GM06990 (cell line): ENCODE measurements around the gene BTLA.
"Not testable (repeated sequence)": the region's sequence is repeated elsewhere in the genome, so short reads cannot be mapped to it uniquely, and the experiment has no call there.

Experiments used
- DNase-seq: peaks from one replicate; pipeline ENCODE4 v3.0.0-alpha.2; 2011; ENCODE audit not compliant: insufficient read length; ENCODE audit errors: extremely low read depth
- H3K27me3 ChIP-seq: replicated peaks from 2 replicates; pipeline ENCODE4 v1.6.0; 2011; ENCODE audit warnings: low read length; ENCODE audit not compliant: control insufficient read depth, insufficient read depth
- H3K36me3 ChIP-seq: 2 replicates; pipeline ENCODE4 v1.5.1; 2011; ENCODE audit warnings: low read length; ENCODE audit not compliant: control insufficient read depth, insufficient read depth
- H3K4me3 ChIP-seq: replicated peaks from 2 replicates; pipeline ENCODE4 v1.5.1; 2011; ENCODE audit warnings: low read depth, mild to moderate bottlenecking, control low read depth, low read length
- CTCF ChIP-seq: IDR thresholded peaks from 2 replicates; pipeline ENCODE4 v1.5.1; 2011; ENCODE audit warnings: low read length, control low read depth, mild to moderate bottlenecking, inconsistent platforms; ENCODE audit not compliant: insufficient read depth, poor library complexity, severe bottlenecking

The BTLA gene

GRCh38 chr3:112498914-112499711, at the start of gene BTLA:
TSS of gene BTLA (minus strand) at chr3:112499472. CDS start at chr3:112499358, 114 bp downstream.
- Histone ChIP-seq H3K4me3 (peak within 1 kb of the TSS; percentile 83), H3K27me3 (no peaks in the 10 kb centered on the region), H3K36me3 (no peaks in the 10 kb centered on the region)
- peak; percentile 57 for DNase-seq
- TF ChIP-seq CTCF = no peak

GRCh38 chr3:112546216-112546759, 47.0 kb upstream of the BTLA start:
- H3K4me3 ChIP-seq = no peak overlapping the region
- no peak for DNase-seq
- no peaks in the 10 kb centered on the region for H3K27me3 ChIP-seq
- no peak for TF ChIP-seq CTCF
- peaks cover 4% of the 10 kb centered on the region for H3K36me3 ChIP-seq

DNA sequence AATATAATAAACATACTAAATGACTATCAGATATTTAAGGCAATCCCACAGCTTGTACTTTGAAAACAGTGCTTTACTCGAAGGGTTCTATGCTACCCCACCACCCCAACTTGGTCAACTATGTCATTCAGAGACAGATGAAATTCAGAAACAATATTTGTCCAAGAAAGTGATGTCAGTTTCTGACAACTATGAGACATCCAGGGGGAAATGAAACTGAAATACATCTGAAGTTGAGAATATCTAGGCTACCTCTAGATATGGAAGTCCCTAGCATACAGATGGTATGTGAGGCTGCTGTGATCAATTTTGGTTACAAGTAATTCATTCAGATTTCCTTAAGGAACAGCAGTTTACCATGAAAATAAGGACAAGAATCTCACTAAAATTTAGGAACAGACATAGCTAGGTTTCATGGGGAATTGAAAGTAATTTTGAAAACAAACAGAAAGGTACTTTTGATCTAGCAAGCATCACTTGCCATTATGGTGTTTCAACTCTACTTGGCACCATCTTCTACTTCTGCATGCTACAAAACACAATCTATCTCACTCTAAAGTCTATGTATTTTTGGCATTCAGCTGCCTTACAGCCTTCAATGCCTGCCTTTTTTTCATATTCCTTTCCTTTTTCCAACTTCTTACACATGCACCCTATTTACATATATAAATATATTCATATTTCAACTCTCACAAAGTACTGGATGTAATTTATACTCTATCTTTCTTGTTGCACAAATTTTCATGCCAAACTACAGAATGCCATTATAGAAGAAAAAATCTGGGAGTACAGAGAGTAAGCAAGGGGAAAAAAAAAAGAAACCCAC, 40.8 kb upstream of the BTLA start:
- H3K4me3 ChIP-seq = no peak overlapping the region
- peaks cover 2% of the 10 kb centered on the region for H3K36me3 ChIP-seq
- peak; percentile 47 for DNase-seq
- no peaks in the 10 kb centered on the region for H3K27me3 ChIP-seq
- no peak for TF ChIP-seq CTCF

DNA sequence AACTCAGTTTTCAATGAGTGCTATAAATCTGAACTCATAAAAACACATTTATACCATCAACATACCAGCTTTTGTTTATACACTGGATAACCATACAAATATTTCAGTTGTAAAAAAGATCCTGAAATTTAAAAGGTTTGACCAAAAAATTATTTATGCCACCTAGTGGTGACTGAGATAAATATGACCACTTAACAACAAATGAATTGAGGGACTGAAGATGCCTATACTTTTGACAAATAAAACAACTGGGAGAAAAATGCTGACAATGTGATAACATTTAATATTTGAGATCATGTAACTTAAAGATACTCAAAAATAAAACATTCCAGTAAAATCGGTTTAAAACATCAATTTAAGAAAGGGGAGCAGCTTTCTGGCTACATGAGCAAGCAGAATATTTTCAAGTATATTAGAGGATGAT, 32.1 kb upstream of the BTLA start:
- H3K36me3 ChIP-seq = peaks cover 3% of the 10 kb centered on the region
- DNase-seq = no peak
- TF ChIP-seq CTCF = peak; percentile 42

GRCh38 chr3:112530573-112530972, 31.3 kb upstream of the BTLA start:
- no peak overlapping the region for H3K4me3 ChIP-seq
- no peaks in the 10 kb centered on the region for H3K27me3 ChIP-seq
- peaks cover 3% of the 10 kb centered on the region for H3K36me3 ChIP-seq
- TF ChIP-seq CTCF = no peak
- no peak for DNase-seq

More for the DNA sequence above, 32.1 kb upstream of the BTLA start:
- no peak overlapping the region for H3K4me3 ChIP-seq
- no peaks in the 10 kb centered on the region for H3K27me3 ChIP-seq

GRCh38 chr3:112524127-112524526, 24.9 kb upstream of the BTLA start:
- not testable (repeated sequence) for H3K4me3 ChIP-seq, DNase-seq, H3K27me3 ChIP-seq, H3K36me3 ChIP-seq
